ENCODE results near the gene HOXA13. TPM values are rescaled to one million over a fixed set of nuclear protein-coding genes. Genes with fewer than 3 reads are reported as not detected.

HOXA13 gene
- total RNA-seq, 3 donors from 2014 or later, result 0.16 to 0.33 TPM; not detected in 1

- no peak for DNase-seq (ENCODE audit: low spot score in 2 of 2)
Observed at GRCh38 chr7:27194686-27195379, 5.1 kb downstream of the HOXA13 start.

GRCh38 chr7:27194002-27194352 is 5.9 kb downstream of the HOXA13 start:
- no peaks in the 10 kb centered on the region for H3K9me3 ChIP-seq
- H3K27me3 ChIP-seq, result peaks cover 29 to 100% of the 10 kb centered on the region in 2 donors
- H3K4me3 ChIP-seq, result no peak overlapping the region
- no peaks in the 10 kb centered on the region for H3K36me3 ChIP-seq
- no peak for DNase-seq (ENCODE audit: low spot score in 2 of 2)
- intact Hi-C loops (cut with DNase I; ENCODE audit: low total_unique reads), result no loop called here
- TF ChIP-seq POLR2AphosphoS5 (IDR thresholded peaks at IDR 0.05), result no peak
- no peak for TF ChIP-seq POLR2A (IDR thresholded peaks at IDR 0.05)
- TF ChIP-seq CTCF (IDR thresholded peaks at IDR 0.05), result no peak
- H3K27ac ChIP-seq, result no peak overlapping the region
- H3K4me1 ChIP-seq, result peaks cover 0 to 5% of the 10 kb centered on the region in 2 donors

More at GRCh38 chr7:27194686-27195379, 5.1 kb downstream of the HOXA13 start:
- TF ChIP-seq CTCF (IDR thresholded peaks at IDR 0.05) (no peak), POLR2A (IDR thresholded peaks at IDR 0.05) (no peak), POLR2AphosphoS5 (IDR thresholded peaks at IDR 0.05) (no peak)
- H3K4me3 ChIP-seq, result no peak overlapping the region
- peaks cover 0 to 9% of the 10 kb centered on the region in 2 donors for H3K4me1 ChIP-seq
- H3K9me3 ChIP-seq, result no peaks in the 10 kb centered on the region
- intact Hi-C loops (cut with DNase I; ENCODE audit: low total_unique reads), result no loop called here
- H3K27ac ChIP-seq, result no peak overlapping the region
- H3K27me3 ChIP-seq, result peaks cover 28 to 97% of the 10 kb centered on the region in 2 donors
- no peaks in the 10 kb centered on the region for H3K36me3 ChIP-seq

GRCh38 chr7:27193335-27194001 is 6.4 kb downstream of the HOXA13 start:
- Histone ChIP-seq H3K9me3 (no peaks in the 10 kb centered on the region), H3K4me3 (peak overlapping the region; percentile 32 to 61 (median 41)), H3K27ac (no peak overlapping the region), H3K36me3 (no peaks in the 10 kb centered on the region), H3K27me3 (peaks cover 25 to 100% of the 10 kb centered on the region in 2 donors), H3K4me1 (peaks cover 0 to 3% of the 10 kb centered on the region in 2 donors)
- intact Hi-C loops (cut with DNase I; ENCODE audit: low total_unique reads), result no loop called here
- DNase-seq (ENCODE audit: low spot score in 2 of 2), result no peak
- no peak for TF ChIP-seq CTCF (IDR thresholded peaks at IDR 0.05)
- TF ChIP-seq POLR2A (IDR thresholded peaks at IDR 0.05), result no peak
- TF ChIP-seq POLR2AphosphoS5 (IDR thresholded peaks at IDR 0.05), result no peak

- peaks cover 23 to 100% of the 10 kb centered on the region in 2 donors for H3K27me3 ChIP-seq
- H3K4me1 ChIP-seq, result peaks cover 0 to 3% of the 10 kb centered on the region in 2 donors
- no peaks in the 10 kb centered on the region for H3K9me3 ChIP-seq
- no peak overlapping the region for H3K27ac ChIP-seq
- H3K36me3 ChIP-seq, result no peaks in the 10 kb centered on the region
- H3K4me3 ChIP-seq, result peak overlapping the region; percentile 32 to 61 (median 41)
- TF ChIP-seq CTCF (IDR thresholded peaks at IDR 0.05) (no peak), POLR2AphosphoS5 (IDR thresholded peaks at IDR 0.05) (no peak), POLR2A (IDR thresholded peaks at IDR 0.05) (no peak)
- intact Hi-C loops (cut with DNase I; ENCODE audit: low total_unique reads), result no loop called here
- no peak for DNase-seq (ENCODE audit: low spot score in 2 of 2)
Observed at GRCh38 chr7:27192546-27193334, 7.2 kb downstream of the HOXA13 start.

Data from breast epithelium (tissue), 4 donors.